HepG2 (cell line): ENCODE data around the gene DPY30. TPM values are rescaled to one million over a fixed set of nuclear protein-coding genes. Genes with fewer than 3 reads are reported as not detected.

Experiments
- ATAC-seq: fragments of 200-7000 bp; cut with Tn5 transposase; 3 replicates; pipeline ENCODE4 v1.9.1; 2020; ENCODE audit warnings: mild to moderate bottlenecking, moderate library complexity
- BruUV-seq: library from RNA; stranded (reverse); fragments of 400-500 nt; replicated peaks from 2 replicates; lab custom pipeline; 2021; lab: Mats Ljungman, UMichigan
- CTCF ChIA-PET: fragments of 300-600 bp; formaldehyde crosslinking; extraction: SDS; loops from one replicate; lab custom pipeline; 2021; ENCODE audit warnings: low total read pairs, inconsistent platforms, low intra/inter-chr PET ratio; lab: Yijun Ruan, JAX
- POLR2A ChIA-PET: fragments of 350-600 bp; sonication (Branson Sonifier 250); formaldehyde crosslinking; loops from one replicate; lab custom pipeline; 2020; ENCODE audit warnings: antibody characterized with exemption, inconsistent platforms; lab: Yijun Ruan, JAX
- DNase-seq: peaks from one replicate; pipeline ENCODE4 v3.0.0-alpha.2; 2015; ENCODE audit warnings: low spot score
- FAIRE-seq: peaks from 3 replicates; lab custom pipeline; 2011; peaks lifted over from hg19 to GRCh38; lab: Jason Lieb, UNC
- H2AFZ ChIP-seq: one replicate; pipeline ENCODE4 v1.6.1; 2011; ENCODE audit warnings: low read length, inconsistent platforms
- H3K27ac ChIP-seq: fragments of 300-600 bp; 3 replicates; pipeline ENCODE4 v1.8.0; 2011; ENCODE audit warnings: mixed run types, mild to moderate bottlenecking, mixed read lengths, low read length, inconsistent platforms; ENCODE audit not compliant: insufficient read depth; ENCODE audit errors: extremely low read length
- H3K27me3 ChIP-seq, 2 experiments: fragments of 200-600 bp in 1 of 2; 2 replicates in 1 of 2; 3 replicates in 1 of 2; pipeline versions ENCODE4 v1.6.0 to v1.8.0; 2011; ENCODE audit warnings: low read length in 2 of 2, mild to moderate bottlenecking in 2 of 2, moderate library complexity in 2 of 2, inconsistent platforms in 1 of 2; ENCODE audit not compliant: insufficient read depth in 2 of 2, control insufficient read depth in 1 of 2
- H3K36me3 ChIP-seq, 2 experiments: fragments of 200-600 bp in 1 of 2; replicated peaks in 1 of 2; 2 replicates in 1 of 2; 3 replicates in 1 of 2; pipeline versions ENCODE4 v1.5.1 to v1.8.0; 2011; ENCODE audit warnings: low read length in 2 of 2, inconsistent platforms in 1 of 2; ENCODE audit not compliant: insufficient read depth in 2 of 2, control insufficient read depth in 1 of 2
- H3K4me1 ChIP-seq: 2 replicates; pipeline ENCODE4 v1.5.1; 2012; ENCODE audit warnings: low read length, inconsistent platforms; ENCODE audit not compliant: insufficient read depth
- H3K4me2 ChIP-seq: 2 replicates; pipeline ENCODE4 v1.6.0; 2011; ENCODE audit warnings: low read depth, low read length, inconsistent platforms
- H3K4me3 ChIP-seq, 3 experiments: fragments of 200-600 bp in 1 of 3; sonication (generic), shearing (Covaris generic) in 1 of 3; replicated peaks in 1 of 3; 2 replicates each; pipeline ENCODE4 v1.5.1; 2011 to 2016; ENCODE audit warnings: low read length in 3 of 3, inconsistent platforms in 2 of 3, low read depth in 2 of 3, mild to moderate bottlenecking in 2 of 3, control low read depth in 1 of 3, mixed read lengths in 1 of 3; ENCODE audit not compliant: insufficient read depth in 1 of 3
- H3K79me2 ChIP-seq: one replicate; pipeline ENCODE4 v1.6.1; 2011; ENCODE audit warnings: low read length, inconsistent platforms; ENCODE audit not compliant: insufficient read depth
- H3K9ac ChIP-seq: 2 replicates; pipeline ENCODE4 v1.6.0; 2011; ENCODE audit warnings: mild to moderate bottlenecking, low read depth, low read length, inconsistent platforms; ENCODE audit not compliant: insufficient read depth
- H3K9me3 ChIP-seq: 2 replicates; pipeline ENCODE4 v1.5.1; 2012; ENCODE audit warnings: mild to moderate bottlenecking, low read length
- H4K20me1 ChIP-seq: 2 replicates; pipeline ENCODE4 v1.6.0; 2011; ENCODE audit warnings: inconsistent platforms, mild to moderate bottlenecking, low read length, moderate library complexity; ENCODE audit not compliant: insufficient read depth
- CREB1 ChIP-seq, 2 experiments: fragments of 450-650 bp in 1 of 2; IDR thresholded peaks; 2 replicates each; pipeline ENCODE4 v1.6.1; 2016 to 2017; ENCODE audit warnings: control low read depth in 1 of 2, mild to moderate bottlenecking in 1 of 2, missing compliant biosample characterization in 1 of 2, missing genetic modification characterization in 1 of 2
- CSRNP1 ChIP-seq: sonication (generic); formaldehyde crosslinking; IDR thresholded peaks from 2 replicates; pipeline ENCODE4 v1.8.1; 2023; ENCODE audit warnings: mild to moderate bottlenecking, missing genetic modification reagents
- GATAD2A ChIP-seq: IDR thresholded peaks from 2 replicates; pipeline ENCODE4 v1.6.1; 2016
- GMEB2 ChIP-seq: IDR thresholded peaks from 2 replicates; pipeline ENCODE4 v1.6.1; 2016; ENCODE audit warnings: missing biosample characterization, missing genetic modification reagents, low read depth
- GRHL1 ChIP-seq: sonication (generic); formaldehyde crosslinking; conservative IDR thresholded peaks from 2 replicates; pipeline ENCODE4 v1.8.0; 2022; ENCODE audit warnings: missing genetic modification reagents
- TBP ChIP-seq: sonication (generic); formaldehyde crosslinking; IDR thresholded peaks from 2 replicates; pipeline ENCODE4 v1.5.0; 2020; ENCODE audit warnings: missing genetic modification reagents
- ZHX1 ChIP-seq: sonication (generic); formaldehyde crosslinking; IDR thresholded peaks from 2 replicates; pipeline ENCODE4 v1.8.1; 2022; ENCODE audit warnings: low read depth, mild to moderate bottlenecking, missing genetic modification reagents
- ZNF121 ChIP-seq: sonication (generic); formaldehyde crosslinking; IDR thresholded peaks from 2 replicates; pipeline ENCODE4 v1.5.0; 2020; ENCODE audit warnings: mild to moderate bottlenecking, missing genetic modification reagents
- ZNF280D ChIP-seq: sonication (generic); formaldehyde crosslinking; IDR thresholded peaks from 2 replicates; pipeline ENCODE4 v1.5.1; 2020; ENCODE audit warnings: mild to moderate bottlenecking, missing genetic modification reagents
- WGBS: methylation state at CpG from one replicate; pipeline ENCODE4 v1.1.6; 2017; ENCODE audit warnings: low lambda C conversion rate; 5-methylcytosine and 5-hydroxymethylcytosine counted together
- in situ Hi-C: cut with HindIII; loops from 2 replicates; pipeline ENCODE4 v1.10.0; 2017; ENCODE audit warnings: low pct_unique_long_range_greater_than_20kb; ENCODE audit not compliant: extremely low pct_ligation_motif_present
- intact Hi-C: fragments of 100-400 bp; cut with micrococcal nuclease; formaldehyde crosslinking; loops from one replicate; pipeline ENCODE4 v1.10.0; 2022; ENCODE audit not compliant: unreplicated experiment
- polyA plus RNA-seq, 8 experiments: library from polyadenylated mRNA; depleted of rRNA in 3 of 8; stranded (reverse) in 7 of 8; unstranded in 1 of 8; fragments of >200 nt; fragmentation: Illumina TruSeq in 4 of 8; extraction: Trizol in 4 of 8; gene quantifications; 2 replicates each; pipeline versions ENCODE4 v1.2.1 to v1.2.3, GENCODE V29; 2011 to 2016; ENCODE audit warnings: low read depth in 4 of 8, missing spikeins in 1 of 8, mixed read lengths in 1 of 8; ENCODE audit not compliant: insufficient read depth in 1 of 8
- total RNA-seq, 5 experiments: library from RNA; depleted of rRNA; stranded (reverse); fragments of >200 nt; fragmentation: Illumina TruSeq; extraction: Trizol; gene quantifications; 2 replicates each; pipeline ENCODE4 v1.2.3, GENCODE V29; 2016; ENCODE audit warnings: low read depth in 1 of 5

Gene DPY30
- total and polyA plus RNA-seq, 2 of the 13 experiments (the other 11 are each of a cell fraction or from before 2014, with no cell fraction given), result 98.1 to 118 TPM

DNA sequence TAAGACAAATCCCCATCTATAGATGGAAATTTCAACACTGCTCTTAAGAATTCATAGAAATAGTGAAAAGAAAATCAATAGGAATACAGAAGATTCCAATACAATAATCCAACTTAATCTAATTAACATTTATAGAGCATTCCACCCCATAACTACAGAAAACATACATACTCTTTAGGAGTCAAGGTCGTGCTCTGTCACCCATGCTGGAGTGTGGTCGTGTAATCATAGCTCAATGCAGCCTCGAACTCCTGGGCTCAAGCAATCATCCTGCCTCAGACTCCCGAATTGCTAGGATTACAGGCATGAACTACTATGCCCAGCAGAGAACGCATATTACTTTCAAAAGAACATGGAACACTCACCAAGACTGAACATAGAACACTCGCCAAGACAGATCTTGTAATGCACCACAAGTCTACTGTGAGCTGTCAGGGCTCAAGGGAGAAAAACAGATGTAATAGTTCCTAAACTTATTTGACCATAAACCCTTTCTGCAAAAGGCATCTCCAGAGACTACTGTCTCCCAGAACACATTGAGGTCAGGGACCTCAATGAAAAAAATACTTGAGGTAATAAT lies 42.9 kb downstream of the DPY30 start (continued):
- TF ChIP-seq ZNF280D (CRISPR knock-in tag) (no peak), GRHL1 (CRISPR knock-in tag) (no peak)
- TF ChIP-seq, all 625 proteins: peak for 3

- FAIRE-seq (no peak), ATAC-seq (no peak), DNase-seq (no peak)
- H3K4me2 ChIP-seq, result no peak overlapping the region
- H3K27ac ChIP-seq, result no peak overlapping the region
- H3K4me3 ChIP-seq, result no peak overlapping the region
- in situ Hi-C loops, result no loop called here
- no peak overlapping the region for H2AFZ ChIP-seq
- CTCF ChIA-PET, result no interaction called here
- POLR2A ChIA-PET, result interaction anchor here (1.0 kb wide), 1 partner anchor 70 kb away, joined by 6 read pairs; the partner anchor contains the start of gene SPAST
- no TSS peak for BruUV-seq
- H3K27me3 ChIP-seq, result no peaks in the 10 kb centered on the region
- WGBS, result 79% methylated on average over 4 of the region's 4 CpGs
- no peaks in the 10 kb centered on the region; a peak in 1 of 5 replicates for H3K36me3 ChIP-seq
- TF ChIP-seq CREB1 (IDR thresholded peaks at IDR 0.05) (no peak), CREB1 (CRISPR knock-in tag; IDR thresholded peaks at IDR 0.05) (no peak), GMEB2 (CRISPR knock-in tag) (no peak), CSRNP1 (CRISPR knock-in tag) (no peak), ZNF121 (peak; percentile 90), ZHX1 (CRISPR knock-in tag) (no peak), TBP (no peak), GATAD2A (CRISPR knock-in tag) (no peak)
- H3K4me1 ChIP-seq, result peaks cover 42% of the 10 kb centered on the region
- no peak overlapping the region for H3K9ac ChIP-seq
- intact Hi-C loops, result no loop called here
- no peaks in the 10 kb centered on the region; the same call in 1 of the 2 replicates for H4K20me1 ChIP-seq
- H3K79me2 ChIP-seq, result peaks cover 90% of the 10 kb centered on the region
- no peaks in the 10 kb centered on the region for H3K9me3 ChIP-seq
Measured at GRCh38 chr2:31992934-31993333, 46.7 kb downstream of the DPY30 start.
